GM20000 (cell line): ENCODE measurements around the gene TUBB1.
A peak's percentile ranks its signal among the peaks of the same experiment; 100 is the strongest.

Experiments
- DNase-seq: peaks from one replicate; pipeline ENCODE4 v3.0.0; 2012; ENCODE audit warnings: low spot score
- TF ChIP-seq, protein P1 (sequence below): IDR thresholded peaks from 2 replicates; pipeline ENCODE4 v1.5.1; 2012; ENCODE audit warnings: mild to moderate bottlenecking, control low read depth; ENCODE audit errors: extremely low read depth, missing control alignments

The TUBB1 gene

DNA sequence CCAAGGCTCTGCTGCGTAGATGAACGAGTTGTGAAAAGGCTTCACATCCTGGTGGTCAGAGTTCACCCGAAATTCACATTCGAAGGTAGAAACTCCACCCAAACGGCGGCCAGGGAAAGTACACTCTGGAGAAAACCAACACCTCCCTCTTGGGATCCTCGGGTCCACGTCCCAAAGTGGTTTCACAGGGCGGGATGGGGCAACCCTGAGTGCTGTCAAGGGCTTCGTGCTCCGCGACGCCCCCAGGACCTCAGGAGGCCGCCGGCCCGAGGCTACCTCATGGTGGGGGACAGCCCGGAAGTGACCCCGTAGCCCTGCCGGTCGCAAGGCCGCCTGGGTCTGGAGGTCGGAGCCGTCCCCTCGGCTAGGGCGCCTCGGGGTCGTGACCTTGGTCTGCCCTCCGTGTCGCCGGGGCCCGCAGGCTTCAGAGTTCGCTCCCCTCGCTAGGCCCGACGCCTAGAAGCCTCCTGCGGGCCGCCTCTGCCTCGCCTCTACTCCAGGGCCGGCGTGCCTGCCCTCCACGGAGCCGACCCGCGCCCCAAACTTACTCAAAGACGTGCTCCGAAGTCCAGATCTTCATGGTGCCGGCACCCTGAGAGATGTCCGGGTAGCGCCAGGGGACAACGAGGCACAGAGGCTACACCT is 23.0 kb downstream of the TUBB1 start, which contains the start of gene PRELID3B:
Gene PRELID3B, minus strand, starts transcription at position 636 of the 645 bp plus-strand sequence. Its CDS starts 56 bp downstream, at position 580.
- DNase-seq = peak; percentile 49
- TF ChIP-seq, protein P1, sequence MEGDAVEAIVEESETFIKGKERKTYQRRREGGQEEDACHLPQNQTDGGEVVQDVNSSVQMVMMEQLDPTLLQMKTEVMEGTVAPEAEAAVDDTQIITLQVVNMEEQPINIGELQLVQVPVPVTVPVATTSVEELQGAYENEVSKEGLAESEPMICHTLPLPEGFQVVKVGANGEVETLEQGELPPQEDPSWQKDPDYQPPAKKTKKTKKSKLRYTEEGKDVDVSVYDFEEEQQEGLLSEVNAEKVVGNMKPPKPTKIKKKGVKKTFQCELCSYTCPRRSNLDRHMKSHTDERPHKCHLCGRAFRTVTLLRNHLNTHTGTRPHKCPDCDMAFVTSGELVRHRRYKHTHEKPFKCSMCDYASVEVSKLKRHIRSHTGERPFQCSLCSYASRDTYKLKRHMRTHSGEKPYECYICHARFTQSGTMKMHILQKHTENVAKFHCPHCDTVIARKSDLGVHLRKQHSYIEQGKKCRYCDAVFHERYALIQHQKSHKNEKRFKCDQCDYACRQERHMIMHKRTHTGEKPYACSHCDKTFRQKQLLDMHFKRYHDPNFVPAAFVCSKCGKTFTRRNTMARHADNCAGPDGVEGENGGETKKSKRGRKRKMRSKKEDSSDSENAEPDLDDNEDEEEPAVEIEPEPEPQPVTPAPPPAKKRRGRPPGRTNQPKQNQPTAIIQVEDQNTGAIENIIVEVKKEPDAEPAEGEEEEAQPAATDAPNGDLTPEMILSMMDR = no peak

DNA sequence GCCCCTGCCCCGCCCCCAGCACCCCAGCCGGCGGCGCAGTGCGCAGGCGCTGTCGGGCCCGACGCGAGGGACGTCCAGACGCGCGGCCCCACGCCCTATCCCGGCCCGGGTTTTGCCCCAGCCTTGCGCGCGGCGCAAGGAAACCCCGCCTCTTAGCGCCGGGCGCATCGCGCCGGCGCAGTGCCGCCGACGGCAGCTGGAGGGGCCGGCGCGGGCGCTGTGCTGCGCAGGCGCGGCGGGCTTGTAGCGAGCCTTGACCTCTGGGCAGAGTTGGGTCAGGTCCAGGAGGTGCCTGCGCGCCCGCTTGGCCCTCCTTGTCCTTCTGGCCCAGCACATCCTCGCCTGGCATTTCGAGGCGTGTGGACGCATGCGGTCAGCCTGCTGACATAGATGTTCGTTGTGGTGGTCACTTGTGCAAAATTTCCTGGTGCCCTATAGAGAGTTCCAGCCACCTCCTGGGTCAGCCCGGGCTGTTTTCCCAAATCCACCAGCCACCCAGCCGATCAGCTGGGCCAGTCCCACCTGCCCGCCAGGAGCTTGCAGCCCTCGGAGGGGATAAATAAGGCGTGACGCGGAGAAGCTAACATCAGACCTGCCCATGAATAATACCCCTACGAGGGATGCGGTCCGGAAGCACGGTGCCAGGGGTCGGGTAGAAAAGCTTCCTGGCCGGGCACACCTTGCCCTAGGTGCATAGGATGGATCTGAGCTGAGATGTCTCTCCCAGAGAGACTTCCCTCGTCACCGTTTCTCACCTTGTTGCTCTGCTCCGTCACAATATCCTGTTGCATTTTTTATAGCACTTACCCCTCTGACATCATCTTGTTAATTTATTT is 23.8 kb downstream of the TUBB1 start:
- TF ChIP-seq, protein P1 = no peak
- DNase-seq = peak; percentile 99

DNA sequence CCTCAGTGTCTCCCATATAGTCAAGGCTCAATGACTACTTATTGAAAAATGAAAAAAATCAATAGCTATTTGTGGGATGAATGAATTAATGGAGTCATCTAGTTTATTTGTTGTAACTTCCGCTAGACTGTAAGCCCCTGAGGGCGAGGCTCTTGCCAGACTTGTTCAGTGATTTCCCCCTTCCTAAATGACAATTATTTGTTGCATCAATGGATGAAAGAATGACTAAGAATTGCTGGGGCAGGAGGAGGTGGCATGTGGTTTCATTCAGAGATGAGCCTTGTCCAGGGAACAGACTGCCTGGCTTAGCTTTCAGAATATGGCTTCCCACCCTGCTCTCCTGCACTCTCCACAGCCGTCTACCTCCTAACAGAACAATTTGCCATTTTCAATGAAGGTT is 24.5 kb downstream of the TUBB1 start:
- DNase-seq = no peak

GRCh38 chr20:59044295-59044694 is 25.1 kb downstream of the TUBB1 start:
- TF ChIP-seq, protein P1 = no peak
- no peak for DNase-seq

More for the DNA sequence above, 24.5 kb downstream of the TUBB1 start:
- TF ChIP-seq, protein P1 = no peak

GRCh38 chr20:59044796-59045195 is 25.6 kb downstream of the TUBB1 start:
- no peak for DNase-seq
- TF ChIP-seq, protein P1 = no peak

DNA sequence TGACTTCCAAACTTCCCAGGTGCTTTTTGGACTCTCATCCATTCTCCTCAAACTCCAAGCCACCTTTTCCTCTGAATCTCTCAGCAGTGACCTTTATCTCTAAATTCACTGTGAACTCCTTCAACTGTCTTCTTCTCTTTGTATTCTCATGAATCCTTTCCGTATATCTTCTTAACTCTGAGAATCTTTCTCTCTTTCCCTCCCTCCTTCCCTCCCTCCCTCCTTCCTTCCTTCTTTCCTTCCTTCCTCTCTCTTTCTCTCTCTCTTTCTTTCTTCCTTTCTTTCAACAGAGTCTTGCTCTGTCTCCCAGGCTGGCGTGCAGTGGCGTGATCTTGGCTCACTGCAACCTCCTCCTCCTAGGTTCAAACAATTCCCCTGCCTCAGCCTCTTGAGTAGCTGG is 27.6 kb downstream of the TUBB1 start:
- no peak for DNase-seq
- TF ChIP-seq, protein P1 = no peak
